ENCODE data around the gene USP35. TPM values are rescaled to one million over a fixed set of nuclear protein-coding genes. Genes with fewer than 3 reads are reported as not detected.
"Not testable (repeated sequence)": the region's sequence is repeated elsewhere in the genome, so short reads cannot be mapped to it uniquely, and the experiment has no call there.

The USP35 gene
- total RNA-seq, 2 experiments from 2014 or later = 13.4 to 13.5 TPM

DNA sequence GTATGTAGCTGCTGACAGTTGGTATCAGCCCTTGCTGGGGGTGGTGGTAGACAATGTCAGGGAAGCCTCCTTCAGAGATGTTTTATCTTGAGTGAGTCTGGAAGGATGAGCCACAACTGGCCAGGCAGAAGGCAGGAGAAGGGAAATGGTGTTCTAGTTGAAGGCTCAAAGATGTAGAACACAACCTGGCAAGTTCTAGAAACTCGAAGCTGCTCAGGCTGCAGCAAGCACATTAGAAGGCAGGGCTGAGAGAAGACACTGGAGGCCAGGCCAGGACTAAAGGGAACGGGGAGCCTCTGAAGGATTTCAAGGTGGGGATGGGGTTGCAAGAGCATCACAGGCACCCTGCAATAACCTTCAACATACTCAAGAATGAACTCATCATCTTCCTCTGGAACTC, 40.4 kb downstream of the USP35 start:
- Mint-ChIP-seq H3K9me3 (no peaks in the 10 kb centered on the region), H3K36me3 (peaks cover 8% of the 10 kb centered on the region), H3K4me1 (peaks cover 26% of the 10 kb centered on the region), H3K27ac (no peak overlapping the region), H3K4me3 (no peak overlapping the region), H3K27me3 (no peaks in the 10 kb centered on the region)
- ATAC-seq (ENCODE audit: low read depth) (no peak), DNase-seq (no peak)
- POLR2A ChIA-PET = no interaction called here

DNA sequence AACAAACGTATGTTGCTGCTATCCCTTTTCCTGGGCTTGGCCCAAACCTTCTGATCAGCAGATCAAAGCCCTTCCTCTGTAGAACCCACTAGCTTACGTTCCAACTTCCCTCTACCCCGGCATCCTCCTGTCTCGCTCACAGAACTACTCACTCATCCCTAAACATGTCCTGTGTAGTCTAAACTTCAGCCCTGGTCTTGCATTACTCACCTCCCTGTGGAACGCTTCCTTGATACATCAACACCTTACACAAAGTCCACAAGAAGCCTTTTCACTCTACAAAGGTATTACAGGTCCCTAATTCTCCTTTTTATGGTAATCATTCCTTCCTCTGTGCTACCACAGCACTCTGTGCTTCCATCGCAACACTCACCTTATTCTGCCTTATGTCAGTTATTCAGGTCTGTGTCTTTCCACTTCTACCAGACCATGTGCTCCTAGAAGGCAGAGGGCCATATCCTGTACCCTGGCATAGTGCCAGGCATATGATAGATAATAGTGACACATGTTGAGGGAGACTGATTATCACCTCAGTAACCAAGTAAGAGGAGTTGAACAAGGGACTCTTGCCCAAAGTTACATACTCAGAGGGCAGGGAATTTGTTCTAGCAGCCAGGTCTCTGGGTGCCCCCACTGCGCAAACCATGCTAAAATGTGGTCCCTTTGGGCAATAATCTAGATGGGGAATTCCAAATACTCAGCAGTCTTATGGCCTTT, 41.6 kb downstream of the USP35 start:
- Mint-ChIP-seq H3K4me1 (peaks cover 22% of the 10 kb centered on the region), H3K9me3 (no peaks in the 10 kb centered on the region), H3K36me3 (peaks cover 2% of the 10 kb centered on the region), H3K27ac (no peak overlapping the region), H3K4me3 (no peak overlapping the region), H3K27me3 (no peaks in the 10 kb centered on the region)
- DNase-seq (no peak), ATAC-seq (ENCODE audit: low read depth) (no peak)
- POLR2A ChIA-PET = no interaction called here

DNA sequence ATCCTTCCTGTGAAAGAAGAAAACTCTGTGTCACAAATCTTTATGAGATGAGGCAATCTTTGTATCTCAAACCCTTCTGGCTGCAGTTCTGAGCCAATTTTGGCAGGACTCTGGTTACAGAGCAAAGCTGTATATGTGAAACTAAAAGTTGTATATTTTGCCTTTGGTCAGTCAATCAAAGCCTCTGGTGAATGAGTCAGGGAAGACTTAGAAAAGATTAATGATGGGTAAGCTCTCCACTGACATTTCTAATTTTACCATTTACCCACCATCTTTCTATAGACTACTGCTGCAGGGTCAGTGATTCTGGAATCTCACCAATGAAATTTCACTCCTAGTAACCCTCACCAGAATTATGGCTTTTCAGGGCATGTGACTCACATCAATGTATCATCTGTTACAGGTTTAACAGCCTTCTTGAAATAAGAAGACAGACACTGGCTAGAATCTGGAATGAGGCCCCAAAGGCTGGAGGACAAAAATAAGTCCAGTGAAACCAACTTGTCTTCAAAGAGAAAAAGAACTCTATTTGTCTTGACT, 43.3 kb downstream of the USP35 start:
- Mint-ChIP-seq H3K27ac (no peak overlapping the region), H3K9me3 (peaks cover 2% of the 10 kb centered on the region), H3K27me3 (no peaks in the 10 kb centered on the region), H3K36me3 (peaks cover 12% of the 10 kb centered on the region), H3K4me3 (no peak overlapping the region), H3K4me1 (peaks cover 17% of the 10 kb centered on the region)
- no peak for ATAC-seq (ENCODE audit: low read depth)
- DNase-seq = no peak
- POLR2A ChIA-PET = no interaction called here

DNA sequence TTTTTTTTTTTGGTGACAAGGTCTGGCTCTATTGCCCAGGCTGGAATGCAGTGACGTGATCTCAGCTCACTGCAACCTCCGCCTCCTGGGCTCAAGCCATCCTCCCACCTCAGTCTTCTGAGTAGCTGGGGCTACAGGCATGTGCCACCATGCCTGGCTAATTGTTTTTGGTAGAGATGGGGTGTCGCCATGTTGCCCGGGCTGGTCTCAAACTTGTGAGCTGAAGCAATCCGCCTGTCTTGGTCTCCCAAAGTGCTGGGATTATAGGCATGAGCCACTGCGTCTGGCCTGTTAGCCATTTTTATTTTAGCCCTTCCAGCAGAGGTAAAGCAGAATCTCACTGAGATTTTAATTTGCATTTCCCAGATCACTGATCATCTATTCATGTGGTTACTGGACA, 44.3 kb downstream of the USP35 start:
- Mint-ChIP-seq H3K4me1 (peaks cover 12% of the 10 kb centered on the region), H3K36me3 (peaks cover 19% of the 10 kb centered on the region)
- H3K27me3 Mint-ChIP-seq; H3K4me3 Mint-ChIP-seq; H3K27ac Mint-ChIP-seq; DNase-seq; ATAC-seq (ENCODE audit: low read depth); POLR2A ChIA-PET; H3K9me3 Mint-ChIP-seq: not testable (repeated sequence)

DNA sequence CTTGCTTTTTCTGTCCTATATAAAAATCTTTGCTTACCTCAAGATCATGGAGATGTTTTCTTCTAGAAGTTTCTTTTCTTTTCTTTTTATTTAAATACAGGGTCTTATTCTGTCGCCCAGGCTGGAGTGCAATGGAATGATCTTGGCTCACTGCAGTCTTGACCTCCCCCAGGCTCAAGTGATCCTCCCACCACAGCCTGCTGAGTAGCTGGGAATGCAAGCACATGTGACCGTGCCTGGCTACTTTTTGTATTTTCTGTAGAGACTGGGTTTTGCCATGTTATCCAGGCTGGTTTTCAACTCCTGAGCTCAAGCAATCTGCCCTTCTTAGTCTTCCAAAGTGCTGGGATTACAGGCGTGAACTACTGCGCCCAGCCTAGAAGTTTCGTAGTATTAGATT, 45.3 kb downstream of the USP35 start:
- Mint-ChIP-seq H3K36me3 (peaks cover 24% of the 10 kb centered on the region), H3K27me3 (no peaks in the 10 kb centered on the region), H3K4me1 (peaks cover 7% of the 10 kb centered on the region), H3K27ac (no peak overlapping the region), H3K4me3 (no peak overlapping the region), H3K9me3 (peaks cover 6% of the 10 kb centered on the region)
- ATAC-seq (ENCODE audit: low read depth) (no peak), DNase-seq (no peak)
- POLR2A ChIA-PET = no interaction called here

DNA sequence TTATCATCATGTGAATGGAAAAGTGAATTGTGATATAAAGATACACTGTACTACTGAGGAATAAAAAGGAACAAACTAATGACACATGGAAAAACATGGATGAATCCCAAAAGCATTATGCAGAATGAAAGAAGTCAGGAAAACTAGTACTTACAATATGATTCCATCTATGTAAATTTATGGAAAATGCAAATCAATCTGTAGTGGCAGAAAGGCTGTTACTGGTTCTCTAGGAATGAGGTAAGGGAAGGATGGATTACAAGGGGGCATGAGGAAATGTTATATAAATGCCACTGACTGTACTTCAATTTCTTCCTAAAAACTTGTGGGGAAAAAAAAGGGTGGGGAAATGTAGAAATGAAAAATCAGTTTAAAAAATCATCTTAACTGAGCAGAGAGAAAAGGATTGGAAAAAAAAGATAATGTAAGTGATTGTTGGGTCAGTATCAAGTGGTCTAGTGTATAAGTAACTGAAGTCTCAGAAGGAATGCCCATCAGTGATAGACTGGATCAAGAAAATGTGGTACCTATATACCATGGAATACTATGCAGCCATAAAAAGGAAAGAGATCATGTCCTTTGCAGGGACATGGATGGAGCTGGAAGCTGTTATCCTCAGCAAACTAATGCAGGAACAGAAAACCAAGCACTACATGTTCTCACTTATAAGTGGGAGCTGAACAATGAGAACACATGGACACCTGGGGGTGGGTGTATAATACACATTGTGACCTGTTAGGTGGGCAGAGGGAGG, 48.8 kb downstream of the USP35 start:
- Mint-ChIP-seq H3K27me3 (no peaks in the 10 kb centered on the region), H3K9me3 (peaks cover 25% of the 10 kb centered on the region), H3K36me3 (peaks cover 29% of the 10 kb centered on the region), H3K4me3 (no peak overlapping the region), H3K27ac (no peak overlapping the region), H3K4me1 (no peaks in the 10 kb centered on the region)
- ATAC-seq (ENCODE audit: low read depth) (no peak), DNase-seq (no peak)
- POLR2A ChIA-PET = interaction anchor here (0.7 kb wide), 1 partner anchor 1215 kb away, joined by 5 read pairs; no protein-coding TSS in a partner anchor

DNA sequence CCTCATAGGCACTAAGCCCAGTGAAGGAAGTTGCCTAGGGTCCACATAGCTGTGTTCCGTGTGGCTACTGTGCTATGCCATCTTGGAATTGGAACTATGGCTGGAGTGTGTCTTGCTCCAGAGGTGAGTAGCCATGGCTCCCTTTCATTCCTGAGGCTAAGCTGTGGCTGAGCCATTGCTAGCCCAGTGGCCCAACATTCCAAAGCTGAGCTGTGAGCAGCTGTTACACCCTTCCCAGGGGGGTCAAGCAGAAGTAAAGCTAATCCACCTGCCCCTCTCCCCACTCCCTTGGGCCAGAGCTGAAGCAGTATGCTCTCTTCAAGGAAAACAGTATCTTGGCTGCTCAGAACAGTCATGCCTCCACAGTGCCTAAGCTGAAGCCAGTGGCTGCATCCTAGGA, 51.1 kb downstream of the USP35 start:
- POLR2A ChIA-PET = no interaction called here
- Mint-ChIP-seq H3K9me3 (peaks cover 28% of the 10 kb centered on the region), H3K4me3 (no peak overlapping the region), H3K36me3 (peaks cover 32% of the 10 kb centered on the region), H3K27ac (no peak overlapping the region), H3K27me3 (no peaks in the 10 kb centered on the region), H3K4me1 (peaks cover 5% of the 10 kb centered on the region)
- DNase-seq (no peak), ATAC-seq (ENCODE audit: low read depth) (no peak)

DNA sequence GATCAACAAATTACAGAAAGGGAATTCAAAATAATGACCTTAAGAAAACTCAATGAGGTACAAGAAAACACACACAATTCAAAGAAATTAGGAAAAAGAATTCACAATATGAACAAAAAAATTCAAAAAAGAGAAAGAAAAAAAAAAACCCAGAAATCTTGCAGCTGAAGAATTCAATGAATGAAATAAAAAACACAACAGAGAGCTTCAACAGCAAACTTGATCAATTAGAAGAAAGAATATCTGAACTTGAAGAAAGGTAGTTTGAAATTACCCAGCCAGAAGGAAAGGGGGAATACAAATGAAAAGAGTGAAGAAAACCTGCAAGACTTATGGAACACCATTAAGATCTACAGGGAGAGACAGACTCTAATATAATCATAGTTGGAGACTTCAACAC, 52.8 kb downstream of the USP35 start:
- no peaks in the 10 kb centered on the region for H3K27me3 Mint-ChIP-seq
- peaks cover 8% of the 10 kb centered on the region for H3K4me1 Mint-ChIP-seq
- peaks cover 30% of the 10 kb centered on the region for H3K9me3 Mint-ChIP-seq
- DNase-seq = no peak
- no peak overlapping the region for H3K27ac Mint-ChIP-seq
- POLR2A ChIA-PET = no interaction called here
- no peak overlapping the region for H3K4me3 Mint-ChIP-seq
- no peak for ATAC-seq (ENCODE audit: low read depth)
- peaks cover 27% of the 10 kb centered on the region for H3K36me3 Mint-ChIP-seq

DNA sequence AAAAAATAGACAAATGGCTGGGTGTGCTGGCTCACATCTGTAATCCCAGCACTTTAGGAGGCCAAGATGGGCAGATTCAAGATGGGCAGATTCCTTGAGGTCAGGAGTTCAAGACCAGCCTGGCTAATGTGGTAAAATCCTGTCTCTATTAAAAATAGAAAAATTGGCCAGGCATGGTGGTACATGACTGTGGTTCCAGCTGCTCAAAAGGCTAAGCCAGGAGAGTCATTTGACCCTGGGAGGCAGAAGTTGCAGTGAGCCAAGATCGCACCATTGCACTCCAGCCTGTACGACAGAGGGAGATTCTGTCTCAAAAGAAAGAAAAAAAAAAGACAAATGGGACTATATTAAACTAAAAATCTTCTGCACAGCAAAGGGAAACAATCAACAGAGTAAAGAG, 55.4 kb downstream of the USP35 start:
- Mint-ChIP-seq H3K4me1 (peaks cover 8% of the 10 kb centered on the region), H3K4me3 (no peak overlapping the region), H3K36me3 (peaks cover 13% of the 10 kb centered on the region), H3K27me3 (no peaks in the 10 kb centered on the region), H3K27ac (no peak overlapping the region), H3K9me3 (peaks cover 24% of the 10 kb centered on the region)
- POLR2A ChIA-PET = no interaction called here
- no peak for DNase-seq
- no peak for ATAC-seq (ENCODE audit: low read depth)

DNA sequence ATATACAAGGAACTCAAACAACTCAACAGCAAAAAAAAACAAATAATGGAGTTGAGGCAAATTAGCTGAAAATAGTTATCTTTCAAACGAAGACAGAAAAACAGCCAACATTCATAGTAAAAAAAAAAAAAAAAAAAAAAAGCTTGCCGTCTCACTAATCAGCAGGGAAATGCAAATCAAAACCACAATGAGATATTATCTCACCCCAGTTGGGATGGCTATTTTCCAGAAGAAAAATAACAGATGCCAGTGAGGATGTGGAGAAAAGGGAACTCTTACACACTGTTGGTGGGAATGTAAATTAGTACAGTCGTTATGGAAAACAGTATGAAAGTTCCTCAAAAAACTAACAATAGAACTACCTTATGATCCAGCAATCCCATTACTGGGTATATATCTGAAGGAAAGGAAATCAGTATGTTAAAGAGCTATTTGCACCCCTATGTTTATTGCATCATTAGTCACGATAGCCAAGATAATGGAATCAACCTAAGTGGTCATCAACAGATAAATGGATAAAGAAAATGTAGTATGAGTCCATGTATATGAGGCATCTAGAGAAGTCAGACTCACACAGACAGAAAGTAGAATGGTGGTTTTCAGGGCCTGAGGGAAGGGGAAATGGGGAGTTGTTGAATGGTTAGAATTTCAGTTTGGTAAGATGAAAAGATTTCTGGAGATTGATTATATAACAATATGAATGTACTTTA, 56.0 kb downstream of the USP35 start:
- H3K4me3 Mint-ChIP-seq = no peak overlapping the region
- POLR2A ChIA-PET = no interaction called here
- peaks cover 21% of the 10 kb centered on the region for H3K9me3 Mint-ChIP-seq
- DNase-seq (no peak), ATAC-seq (ENCODE audit: low read depth) (no peak)
- no peak overlapping the region for H3K27ac Mint-ChIP-seq
- peaks cover 8% of the 10 kb centered on the region for H3K4me1 Mint-ChIP-seq
- no peaks in the 10 kb centered on the region for H3K27me3 Mint-ChIP-seq
- H3K36me3 Mint-ChIP-seq = peaks cover 13% of the 10 kb centered on the region

DNA sequence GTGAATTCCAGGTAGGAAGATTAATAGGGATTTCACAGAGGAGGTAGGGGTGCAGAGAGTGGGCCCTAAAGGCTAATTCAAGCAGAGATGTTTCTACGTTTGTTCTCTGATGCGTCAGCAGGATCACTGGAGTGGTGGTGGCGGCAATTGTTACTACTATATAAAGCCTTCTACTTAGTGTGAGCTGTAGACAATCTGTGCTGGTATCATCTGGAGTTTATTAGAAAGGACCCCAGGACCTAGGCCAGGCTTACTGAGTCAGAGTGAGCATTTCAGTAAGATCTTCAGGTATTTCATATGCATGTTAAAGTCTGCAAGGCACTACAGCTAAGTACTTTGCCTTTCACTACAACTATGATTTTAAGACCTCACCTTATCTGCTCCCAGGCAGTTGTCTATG, 59.5 kb downstream of the USP35 start:
- DNase-seq = no peak
- H3K27ac Mint-ChIP-seq = no peak overlapping the region
- H3K27me3 Mint-ChIP-seq = no peaks in the 10 kb centered on the region
- ATAC-seq (ENCODE audit: low read depth) = no peak
- peaks cover 14% of the 10 kb centered on the region for H3K4me1 Mint-ChIP-seq
- H3K9me3 Mint-ChIP-seq = peaks cover 4% of the 10 kb centered on the region
- H3K36me3 Mint-ChIP-seq = peaks cover 7% of the 10 kb centered on the region
- POLR2A ChIA-PET = no interaction called here
- no peak overlapping the region for H3K4me3 Mint-ChIP-seq

DNA sequence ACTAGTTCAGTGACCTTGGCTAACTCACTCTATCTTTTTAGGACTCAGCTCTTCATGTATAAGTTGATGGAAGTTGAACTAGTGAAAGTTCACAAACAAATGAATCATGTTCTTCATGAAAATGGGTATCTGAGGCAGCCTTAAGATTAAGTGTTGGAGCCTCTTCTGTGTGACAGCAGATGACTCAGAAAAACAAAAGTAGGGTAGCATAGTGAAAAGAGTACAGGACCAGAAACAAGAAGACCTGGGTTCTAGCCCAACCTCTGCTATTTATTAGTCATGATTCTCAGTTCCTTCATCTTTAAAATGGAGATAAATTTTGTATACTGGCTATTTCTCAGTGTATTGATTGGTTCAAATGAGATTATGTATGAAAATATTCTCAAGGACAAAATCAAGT, 60.2 kb downstream of the USP35 start:
- Mint-ChIP-seq H3K9me3 (peaks cover 2% of the 10 kb centered on the region), H3K27ac (no peak overlapping the region), H3K4me3 (no peak overlapping the region), H3K4me1 (peaks cover 14% of the 10 kb centered on the region), H3K27me3 (no peaks in the 10 kb centered on the region), H3K36me3 (peaks cover 8% of the 10 kb centered on the region)
- POLR2A ChIA-PET = interaction anchor here (0.6 kb wide), 1 partner anchor 11 kb away, joined by 4 read pairs; no protein-coding TSS in a partner anchor
- DNase-seq (no peak), ATAC-seq (ENCODE audit: low read depth) (no peak)

DNA sequence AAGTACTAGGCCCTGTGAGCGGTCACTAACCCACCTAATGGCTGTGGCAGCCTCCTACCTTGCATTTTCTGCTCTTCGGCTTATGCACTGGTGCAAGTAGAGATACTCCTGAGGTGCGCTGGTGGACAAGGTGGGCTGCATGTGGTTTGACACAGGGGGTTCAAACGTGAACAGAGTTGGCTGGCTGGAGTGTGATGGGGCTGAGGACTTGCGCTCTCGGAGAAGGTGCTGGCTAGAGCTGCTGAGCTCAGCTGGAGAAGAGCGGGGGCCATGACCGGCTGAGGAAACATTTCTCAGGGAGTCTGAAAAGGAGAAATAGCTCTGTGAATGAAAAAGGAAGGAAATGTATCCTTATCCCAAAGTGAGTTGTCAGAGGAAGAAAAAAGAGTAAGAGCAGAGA, 61.4 kb downstream of the USP35 start:
- Mint-ChIP-seq H3K9me3 (no peaks in the 10 kb centered on the region), H3K27me3 (no peaks in the 10 kb centered on the region), H3K36me3 (peaks cover 7% of the 10 kb centered on the region), H3K27ac (no peak overlapping the region), H3K4me1 (peaks cover 6% of the 10 kb centered on the region), H3K4me3 (no peak overlapping the region)
- DNase-seq = no peak
- POLR2A ChIA-PET = interaction anchor here (0.6 kb wide), 1 partner anchor 12 kb away, joined by 5 read pairs; no protein-coding TSS in a partner anchor
- ATAC-seq (ENCODE audit: low read depth) = no peak
